Gastrocnemius medialis (tissue), 4 donors: ENCODE results near the gene SGO2.

Experiments used
- CTCF ChIP-seq, 5 experiments: fragments of 450-650 bp in 3 of 5; fragments of 200-600 bp in 2 of 5; sonication (generic) in 2 of 5; IDR thresholded peaks in 4 of 5; conservative IDR thresholded peaks in 1 of 5; 1 replicate in 4 of 5; 2 replicates in 1 of 5; pipeline ENCODE4 v1.5.1; 2016 to 2019; ENCODE audit warnings: antibody characterized with exemption in 5 of 5, mild to moderate bottlenecking in 3 of 5, moderate library complexity in 3 of 5
- POLR2A ChIP-seq, 2 donors: fragments of 450-650 bp; IDR thresholded peaks; one replicate each; pipeline ENCODE4 v1.6.1; 2017; ENCODE audit warnings: antibody characterized with exemption in 2 of 2, mild to moderate bottlenecking in 2 of 2, moderate library complexity in 2 of 2

GRCh38 chr2:200585340-200585729, 59.3 kb downstream of the SGO2 start:
- TF ChIP-seq CTCF (IDR thresholded peaks at IDR 0.05 in 4 of 5, conservative IDR thresholded peaks at IDR 0.05 in 1 of 5) (no peak), POLR2A (IDR thresholded peaks at IDR 0.05) (no peak)
